Right lobe of liver (tissue), 6 donors: ENCODE measurements around the gene CIDEA. TPM values are rescaled to one million over a fixed set of nuclear protein-coding genes. Genes with fewer than 3 reads are reported as not detected.
A peak's percentile ranks its signal among the peaks of the same experiment; 100 is the strongest.

Experiments
- ATAC-seq, 4 donors: fragments of 200-7000 bp; cut with Tn5 transposase; one replicate each; pipeline ENCODE4 v1.9.1; 2020; ENCODE audit warnings: mild to moderate bottlenecking in 4 of 4, moderate library complexity in 4 of 4
- DNase-seq, 3 donors: peaks; one replicate each; pipeline ENCODE4 v3.0.0-alpha.2; 2020
- H3K27ac ChIP-seq, 3 donors: fragments of 200-600 bp; one replicate each; pipeline ENCODE4 v1.8.0; 2022
- H3K27me3 ChIP-seq, 2 donors: fragments of 200-600 bp; one replicate each; pipeline ENCODE4 v1.8.0; 2022
- H3K36me3 ChIP-seq, 4 donors: fragments of 200-600 bp; sonication (generic) in 1 of 4; one replicate each; pipeline versions ENCODE4 v1.5.1 to v1.8.0; 2017 to 2022; ENCODE audit warnings: control low read depth in 1 of 4
- H3K4me1 ChIP-seq, 4 donors: fragments of 200-600 bp; sonication (generic) in 1 of 4; one replicate each; pipeline versions ENCODE4 v1.5.1 to v1.8.0; 2017 to 2022; ENCODE audit warnings: control low read depth in 1 of 4
- H3K4me3 ChIP-seq, 3 donors: fragments of 200-600 bp; one replicate each; pipeline ENCODE4 v1.8.0; 2022
- H3K9me3 ChIP-seq, 4 donors: fragments of 200-600 bp; sonication (generic) in 1 of 4; one replicate each; pipeline versions ENCODE4 v1.5.1 to v1.8.0; 2017 to 2022; ENCODE audit warnings: control low read depth in 1 of 4
- CTCF ChIP-seq, 4 donors: fragments of 200-600 bp in 3 of 4; fragments of 450-650 bp in 1 of 4; IDR thresholded peaks; one replicate each; pipeline versions ENCODE4 v1.5.1 to v1.8.0; 2016 to 2022; ENCODE audit warnings: antibody characterized with exemption in 4 of 4, mild to moderate bottlenecking in 2 of 4
- POLR2A ChIP-seq: fragments of 450-650 bp; IDR thresholded peaks from one replicate; pipeline ENCODE4 v1.6.1; 2017; ENCODE audit warnings: antibody characterized with exemption, mild to moderate bottlenecking
- WGBS: methylation state at CpG from one replicate; pipeline ENCODE4 v1.1.6; 2018; ENCODE audit warnings: low coverage, low lambda C conversion rate; ENCODE audit not compliant: insufficient coverage; ENCODE audit errors: missing lambda C conversion rate; 5-methylcytosine and 5-hydroxymethylcytosine counted together
- intact Hi-C, 2 donors: fragments of 100-400 bp; cut with DNase I; formaldehyde crosslinking; loops; one replicate each; pipeline versions ENCODE4 v1.11.2 to v1.14.1; 2022
- total RNA-seq, 6 experiments: library from RNA; depleted of rRNA in 2 of 6; stranded (reverse); fragments of >200 nt in 2 of 6; fragmentation: NEBNext Ultra II Directional in 3 of 6; extraction: Animal tissue kit (Norgen Biotek cat#: 25700) in 3 of 6; gene quantifications; one replicate each; pipeline versions ENCODE4 v1.1.0 to v1.2.4, GENCODE V29; 2016 to 2023
- donor health status: DM: no; HTN: yes; CAD: no.
- donor health status: DM: no; HTN: no; CAD: no.
- donor health status: DM: no; HTN: no; CAD: no.
- donor health status: DM: no; HTN: yes; CAD: no.
- donor health status: DM: no; HTN: yes; CAD: no.

The CIDEA gene
- total RNA-seq, 6 experiments from 2014 or later, result not detected

GRCh38 chr18:12253027-12253426, 1.1 kb upstream of the CIDEA start:
- Histone ChIP-seq H3K27ac (no peak overlapping the region), H3K27me3 (no peaks in the 10 kb centered on the region), H3K9me3 (no peaks in the 10 kb centered on the region), H3K4me3 (no peak overlapping the region), H3K4me1 (peaks cover 0 to 3% (median 0%) of the 10 kb centered on the region in 4 donors), H3K36me3 (no peaks in the 10 kb centered on the region)
- WGBS, result 30% methylated on average over 2 of the region's 11 CpGs
- no peak for ATAC-seq
- no peak for DNase-seq
- TF ChIP-seq POLR2A, result no peak
- no peak for TF ChIP-seq CTCF (IDR thresholded peaks at IDR 0.05)
- intact Hi-C loops, result no loop called here

DNA sequence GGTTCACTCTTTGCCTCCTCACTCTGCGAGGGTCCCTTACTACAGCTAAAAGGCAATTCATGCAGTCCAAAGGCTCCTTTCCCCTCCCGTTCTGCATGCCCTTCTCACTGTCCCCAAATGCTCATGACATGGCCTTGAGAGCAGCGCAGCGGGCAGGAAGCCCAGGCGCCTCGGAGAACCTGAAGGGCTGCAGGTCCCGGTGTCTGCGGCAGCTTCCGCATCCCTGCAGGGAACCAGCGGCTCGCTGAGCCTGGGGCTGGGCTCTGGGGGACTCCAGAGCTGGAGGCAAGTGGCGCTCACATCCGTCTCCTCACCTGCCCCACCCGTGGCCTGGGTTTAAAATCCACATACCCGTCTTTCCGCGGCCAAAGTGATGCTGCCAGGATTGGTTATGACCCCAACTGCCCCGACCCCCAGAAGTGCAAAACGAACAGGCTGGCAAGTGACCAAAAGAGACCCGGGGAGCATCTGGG, 462 bp upstream of the CIDEA start:
- no peaks in the 10 kb centered on the region for H3K27me3 ChIP-seq
- no peak for TF ChIP-seq CTCF (IDR thresholded peaks at IDR 0.05)
- no peak for TF ChIP-seq POLR2A
- no peaks in the 10 kb centered on the region for H3K36me3 ChIP-seq
- WGBS, result 2% methylated on average over 8 of the region's 20 CpGs
- DNase-seq (peak in 1 of 3 donors; percentile 52), ATAC-seq (peak; percentile 21 to 46 (median 46))
- H3K4me1 ChIP-seq, result peaks cover 0 to 3% (median 0%) of the 10 kb centered on the region in 4 donors
- no peaks in the 10 kb centered on the region for H3K9me3 ChIP-seq
- intact Hi-C loops, result no loop called here
- no peak overlapping the region for H3K4me3 ChIP-seq
- no peak overlapping the region for H3K27ac ChIP-seq

GRCh38 chr18:12254820-12255511, 805 bp downstream of the CIDEA start:
- no peaks in the 10 kb centered on the region for H3K27me3 ChIP-seq
- intact Hi-C loops, result no loop called here

DNA sequence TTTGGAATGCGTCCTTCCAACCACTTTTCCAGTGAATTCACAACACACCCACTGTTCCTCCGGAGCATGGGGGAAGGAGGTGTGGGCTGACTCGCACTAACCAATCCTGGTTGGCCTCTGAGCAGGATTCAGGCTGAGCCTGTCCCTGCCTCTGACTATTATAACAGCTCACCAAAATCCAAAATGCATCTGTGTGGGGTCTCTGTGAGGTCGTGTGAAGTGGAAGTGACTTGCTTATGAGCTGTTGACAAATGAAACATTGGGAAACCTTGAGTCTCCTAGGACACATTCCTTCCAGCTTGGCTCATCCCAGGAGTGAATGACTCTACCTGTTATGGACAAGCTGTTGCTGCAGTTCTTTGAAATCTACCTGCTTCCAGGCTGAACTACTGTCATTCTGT, 1.5 kb downstream of the CIDEA start:
- no peaks in the 10 kb centered on the region for H3K27me3 ChIP-seq
- intact Hi-C loops, result no loop called here
- TF ChIP-seq POLR2A (no peak), CTCF (IDR thresholded peaks at IDR 0.05) (no peak)
- no peak for ATAC-seq
- H3K27ac ChIP-seq, result no peak overlapping the region
- no peaks in the 10 kb centered on the region for H3K9me3 ChIP-seq
- H3K4me1 ChIP-seq, result peaks cover 0 to 3% (median 0%) of the 10 kb centered on the region in 4 donors
- H3K36me3 ChIP-seq, result no peaks in the 10 kb centered on the region
- DNase-seq, result no peak
- WGBS, result 63% methylated on average over 4 of the region's 4 CpGs
- no peak overlapping the region for H3K4me3 ChIP-seq

More at GRCh38 chr18:12254820-12255511, 805 bp downstream of the CIDEA start:
- no peak overlapping the region for H3K27ac ChIP-seq
- TF ChIP-seq CTCF (IDR thresholded peaks at IDR 0.05), result no peak
- TF ChIP-seq POLR2A, result no peak
- H3K9me3 ChIP-seq, result no peaks in the 10 kb centered on the region
- DNase-seq, result no peak
- WGBS, result 57% methylated on average over 9 of the region's 38 CpGs
- no peaks in the 10 kb centered on the region for H3K36me3 ChIP-seq
- peaks cover 0 to 3% (median 0%) of the 10 kb centered on the region in 4 donors for H3K4me1 ChIP-seq
- ATAC-seq, result no peak
- no peak overlapping the region for H3K4me3 ChIP-seq
